ENCODE results near the gene CRAMP1.

DNA sequence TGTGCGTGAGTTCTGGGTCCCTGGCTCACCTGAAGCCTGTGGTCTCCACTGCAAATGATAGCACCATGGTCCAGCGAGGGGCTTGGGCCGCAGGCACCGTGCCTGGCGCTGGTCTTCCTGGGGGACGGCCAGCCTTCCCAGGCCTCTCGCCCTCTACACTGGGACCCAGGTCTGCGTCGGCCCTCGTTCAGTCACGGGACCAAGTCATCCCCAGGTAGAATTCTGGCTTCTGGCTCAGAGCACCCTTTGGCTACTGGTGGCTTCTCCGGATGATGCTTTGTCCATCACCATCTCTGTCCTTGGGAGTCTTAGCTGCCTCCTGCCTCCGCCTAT lies 20.4 kb downstream of the CRAMP1 start:
- TF ChIP-seq, protein P1, sequence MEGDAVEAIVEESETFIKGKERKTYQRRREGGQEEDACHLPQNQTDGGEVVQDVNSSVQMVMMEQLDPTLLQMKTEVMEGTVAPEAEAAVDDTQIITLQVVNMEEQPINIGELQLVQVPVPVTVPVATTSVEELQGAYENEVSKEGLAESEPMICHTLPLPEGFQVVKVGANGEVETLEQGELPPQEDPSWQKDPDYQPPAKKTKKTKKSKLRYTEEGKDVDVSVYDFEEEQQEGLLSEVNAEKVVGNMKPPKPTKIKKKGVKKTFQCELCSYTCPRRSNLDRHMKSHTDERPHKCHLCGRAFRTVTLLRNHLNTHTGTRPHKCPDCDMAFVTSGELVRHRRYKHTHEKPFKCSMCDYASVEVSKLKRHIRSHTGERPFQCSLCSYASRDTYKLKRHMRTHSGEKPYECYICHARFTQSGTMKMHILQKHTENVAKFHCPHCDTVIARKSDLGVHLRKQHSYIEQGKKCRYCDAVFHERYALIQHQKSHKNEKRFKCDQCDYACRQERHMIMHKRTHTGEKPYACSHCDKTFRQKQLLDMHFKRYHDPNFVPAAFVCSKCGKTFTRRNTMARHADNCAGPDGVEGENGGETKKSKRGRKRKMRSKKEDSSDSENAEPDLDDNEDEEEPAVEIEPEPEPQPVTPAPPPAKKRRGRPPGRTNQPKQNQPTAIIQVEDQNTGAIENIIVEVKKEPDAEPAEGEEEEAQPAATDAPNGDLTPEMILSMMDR (IDR thresholded peaks at IDR 0.05): no peak
- no peak for TF ChIP-seq POLR2A (IDR thresholded peaks at IDR 0.05)

Data from adrenal gland (tissue), 5 donors.